RWPE2 (cell line): Measurements from ENCODE around the gene MTCL3.
"Not testable (repeated sequence)": the region's sequence is repeated elsewhere in the genome, so short reads cannot be mapped to it uniquely, and the experiment has no call there.

Source experiments
- ATAC-seq: fragments of 200-7000 bp; cut with Tn5 transposase; 3 replicates; pipeline ENCODE4 v1.9.1; 2021; ENCODE audit warnings: low read depth
- DNase-seq: peaks from one replicate; pipeline ENCODE4 v3.0.0-alpha.2; 2020; ENCODE audit warnings: low spot score
- H3K27ac ChIP-seq: fragments of 450-650 bp; 2 replicates; pipeline ENCODE4 v1.5.1; 2017; ENCODE audit warnings: mild to moderate bottlenecking; ENCODE audit not compliant: poor library complexity, severe bottlenecking
- H3K27me3 ChIP-seq: fragments of 250-450 bp; sonication (Bioruptor Pico); 2 replicates; pipeline ENCODE4 v1.5.1; 2021; ENCODE audit warnings: mild to moderate bottlenecking, moderate library complexity; ENCODE audit not compliant: insufficient read depth, poor library complexity, severe bottlenecking
- H3K36me3 ChIP-seq: fragments of 250-450 bp; sonication (Bioruptor Pico); 2 replicates; pipeline ENCODE4 v1.5.1; 2020; ENCODE audit warnings: low read depth, mild to moderate bottlenecking, moderate library complexity
- H3K4me1 ChIP-seq: fragments of 250-450 bp; sonication (Bioruptor Pico); 2 replicates; pipeline ENCODE4 v1.5.1; 2021; ENCODE audit warnings: mild to moderate bottlenecking, moderate library complexity; ENCODE audit not compliant: insufficient read depth, poor library complexity, severe bottlenecking
- H3K4me3 ChIP-seq: fragments of 250-450 bp; sonication (Bioruptor Pico); 2 replicates; pipeline ENCODE4 v1.5.1; 2021; ENCODE audit warnings: mild to moderate bottlenecking, moderate library complexity; ENCODE audit not compliant: severe bottlenecking
- H3K9me3 ChIP-seq: fragments of 250-450 bp; sonication (Bioruptor Pico); 2 replicates; pipeline ENCODE4 v1.5.1; 2021; ENCODE audit warnings: mild to moderate bottlenecking, moderate library complexity; ENCODE audit not compliant: severe bottlenecking
- CTCF ChIP-seq: fragments of 450-650 bp; IDR thresholded peaks from one replicate; pipeline ENCODE4 v1.5.1; 2017; ENCODE audit warnings: mild to moderate bottlenecking, moderate library complexity; ENCODE audit not compliant: poor library complexity, severe bottlenecking

MTCL3 gene

GRCh38 chr6:127441881-127442280 lies 77.3 kb downstream of the MTCL3 start:
- Histone ChIP-seq H3K9me3 (no peaks in the 10 kb centered on the region), H3K27ac (no peak overlapping the region), H3K36me3 (no peaks in the 10 kb centered on the region), H3K4me1 (no peaks in the 10 kb centered on the region), H3K27me3 (no peaks in the 10 kb centered on the region), H3K4me3 (no peak overlapping the region)
- DNase-seq (no peak), ATAC-seq (no peak)
- TF ChIP-seq CTCF, result no peak

DNA sequence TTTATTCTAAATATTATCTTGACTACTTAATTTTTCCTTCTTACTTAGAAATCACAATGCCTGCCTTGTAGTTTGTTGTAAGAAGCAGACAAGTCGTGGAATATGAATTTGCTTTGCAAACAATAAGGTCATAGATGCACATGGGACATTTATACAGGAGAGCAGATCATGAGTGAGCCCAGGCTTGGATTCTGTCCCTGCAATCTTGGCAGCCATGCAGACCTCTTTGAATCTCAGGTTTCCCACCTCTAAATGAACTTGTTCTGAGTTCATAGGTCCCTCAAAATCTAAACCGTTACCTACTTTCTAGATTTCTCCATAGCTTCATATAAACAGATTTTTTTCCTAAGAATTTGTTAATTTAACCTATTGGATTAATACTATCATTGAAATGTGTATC lies 79.4 kb downstream of the MTCL3 start:
- Histone ChIP-seq H3K27ac (no peak overlapping the region), H3K27me3 (no peaks in the 10 kb centered on the region), H3K4me1 (no peaks in the 10 kb centered on the region), H3K4me3 (no peak overlapping the region), H3K36me3 (no peaks in the 10 kb centered on the region), H3K9me3 (no peaks in the 10 kb centered on the region)
- DNase-seq, result no peak
- TF ChIP-seq CTCF, result no peak
- ATAC-seq, result no peak

DNA sequence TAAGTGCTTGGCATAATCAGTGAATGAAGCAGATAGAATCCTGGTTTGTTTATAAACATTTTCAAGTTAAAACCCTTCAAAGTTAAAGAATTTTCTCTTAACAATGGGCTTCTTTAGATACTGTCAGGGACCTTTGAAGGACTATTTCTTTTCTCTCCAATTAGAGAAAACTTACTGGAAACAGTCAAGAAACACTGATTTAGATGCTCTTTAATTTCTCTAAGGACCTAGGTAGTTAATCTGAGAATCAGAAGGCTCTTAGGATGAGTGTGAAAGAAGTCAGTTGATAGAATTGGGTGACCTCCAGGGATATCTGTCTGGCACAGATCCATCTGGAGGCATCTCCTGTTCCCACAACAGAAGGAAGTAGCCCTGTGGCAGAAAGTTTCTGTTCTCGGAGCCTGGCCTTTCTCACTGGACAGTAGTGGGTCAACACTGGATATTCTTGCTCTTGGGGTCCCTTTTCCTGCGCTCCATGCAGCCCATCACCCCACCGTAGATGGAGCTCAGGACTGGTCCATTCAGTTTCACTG lies 82.5 kb downstream of the MTCL3 start:
- no peaks in the 10 kb centered on the region for H3K27me3 ChIP-seq
- no peaks in the 10 kb centered on the region for H3K4me1 ChIP-seq
- ATAC-seq, result no peak
- TF ChIP-seq CTCF, result no peak
- no peaks in the 10 kb centered on the region for H3K9me3 ChIP-seq
- no peaks in the 10 kb centered on the region for H3K36me3 ChIP-seq
- no peak for DNase-seq
- H3K27ac ChIP-seq, result no peak overlapping the region
- H3K4me3 ChIP-seq, result no peak overlapping the region

- H3K36me3 ChIP-seq, result no peaks in the 10 kb centered on the region
- no peaks in the 10 kb centered on the region for H3K4me1 ChIP-seq
- DNase-seq, result no peak
- H3K27me3 ChIP-seq, result no peaks in the 10 kb centered on the region
- H3K4me3 ChIP-seq, result no peak overlapping the region
- no peak for TF ChIP-seq CTCF
- no peak for ATAC-seq
- H3K27ac ChIP-seq, result no peak overlapping the region
- no peaks in the 10 kb centered on the region for H3K9me3 ChIP-seq
Observed at GRCh38 chr6:127435626-127436220, 83.4 kb downstream of the MTCL3 start.

DNA sequence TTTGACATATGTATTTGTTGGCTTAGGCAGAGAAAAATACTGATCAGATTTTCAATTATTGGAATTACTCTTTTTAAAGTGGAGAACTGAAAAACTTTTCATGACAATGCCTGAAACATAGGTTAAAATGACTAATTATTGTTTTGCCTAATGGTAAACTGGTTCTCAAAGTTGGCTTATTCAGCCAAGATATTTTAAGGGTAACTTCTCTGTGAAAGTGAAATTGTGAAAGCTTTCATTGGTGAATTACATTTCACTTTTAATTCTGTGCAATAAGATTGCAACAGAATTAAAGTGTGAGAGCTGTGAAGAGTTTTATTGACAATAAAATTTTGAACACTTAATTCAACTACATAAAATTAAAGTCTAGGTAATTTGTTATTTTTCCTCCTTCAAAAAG lies 84.5 kb downstream of the MTCL3 start:
- no peaks in the 10 kb centered on the region for H3K9me3 ChIP-seq

GRCh38 chr6:127428562-127428961 lies 90.6 kb downstream of the MTCL3 start:
- H3K9me3 ChIP-seq, H3K4me1 ChIP-seq, DNase-seq, H3K4me3 ChIP-seq, H3K36me3 ChIP-seq, H3K27me3 ChIP-seq, ATAC-seq, H3K27ac ChIP-seq: not testable (repeated sequence)

More for the DNA sequence above, 84.5 kb downstream of the MTCL3 start:
- ATAC-seq, result no peak
- H3K36me3 ChIP-seq, result no peaks in the 10 kb centered on the region
- H3K27ac ChIP-seq, result no peak overlapping the region
- H3K4me1 ChIP-seq, result no peaks in the 10 kb centered on the region
- H3K4me3 ChIP-seq, result no peak overlapping the region
- H3K27me3 ChIP-seq, result no peaks in the 10 kb centered on the region
- TF ChIP-seq CTCF, result no peak
- no peak for DNase-seq
